DND-41 (cell line): Measurements from ENCODE around the gene UBTD1.

Experiments
- CTCF ChIP-seq: IDR thresholded peaks from 2 replicates; pipeline ENCODE4 v1.5.1; 2012; ENCODE audit warnings: borderline replicate concordance, low read length, moderate library complexity, mild to moderate bottlenecking; ENCODE audit not compliant: poor library complexity, severe bottlenecking; ENCODE audit errors: extremely low read depth
- EZH2 ChIP-seq: IDR thresholded peaks from 3 replicates; pipeline ENCODE4 v1.6.1; 2012; ENCODE audit warnings: borderline replicate concordance, low read depth, mild to moderate bottlenecking, moderate library complexity, low read length, inconsistent platforms; ENCODE audit not compliant: severe bottlenecking

GRCh38 chr10:97539523-97540200 is 40.9 kb downstream of the UBTD1 start:
- TF ChIP-seq CTCF (no peak), EZH2 (no peak)
